Adipocyte (in vitro differentiated cells): Measurements from ENCODE around the gene PLAU.
A peak's percentile ranks its signal among the peaks of the same experiment; 100 is the strongest.
"Not testable (repeated sequence)": the region's sequence is repeated elsewhere in the genome, so short reads cannot be mapped to it uniquely, and the experiment has no call there.

ENCODE experiments used
- DNase-seq: peaks from one replicate; pipeline ENCODE4 v3.0.0-alpha.2; 2015; ENCODE audit warnings: low read depth
- H3K27me3 ChIP-seq: replicated peaks from 2 replicates; pipeline ENCODE4 v1.7.0; 2013; ENCODE audit warnings: mild to moderate bottlenecking, low read length, moderate library complexity; ENCODE audit not compliant: control insufficient read depth, insufficient read depth
- H3K36me3 ChIP-seq: 2 replicates; pipeline ENCODE4 v1.7.0; 2013; ENCODE audit warnings: low read length, mild to moderate bottlenecking, moderate library complexity; ENCODE audit not compliant: control insufficient read depth, insufficient read depth, severe bottlenecking
- H3K4me1 ChIP-seq: 2 replicates; pipeline ENCODE4 v1.7.0; 2013; ENCODE audit warnings: mild to moderate bottlenecking, low read length, moderate library complexity; ENCODE audit not compliant: control insufficient read depth, insufficient read depth
- H3K4me3 ChIP-seq: 2 replicates; pipeline ENCODE4 v1.7.0; 2013; ENCODE audit warnings: mild to moderate bottlenecking, low read length, moderate library complexity
- H3K9ac ChIP-seq: 2 replicates; pipeline ENCODE4 v1.7.0; 2013; ENCODE audit warnings: mild to moderate bottlenecking, low read length, moderate library complexity
- H3K9me3 ChIP-seq: 2 replicates; pipeline ENCODE4 v1.7.0; 2013; ENCODE audit warnings: mild to moderate bottlenecking, low read length, moderate library complexity; ENCODE audit not compliant: control insufficient read depth

Gene PLAU

GRCh38 chr10:73964743-73965142, 53.8 kb downstream of the PLAU start:
- Histone ChIP-seq H3K9me3 (no peaks in the 10 kb centered on the region), H3K4me3 (no peak overlapping the region), H3K4me1 (peaks cover 37% of the 10 kb centered on the region), H3K27me3 (no peaks in the 10 kb centered on the region), H3K36me3 (no peaks in the 10 kb centered on the region), H3K9ac (no peak overlapping the region)
- DNase-seq, result no peak

DNA sequence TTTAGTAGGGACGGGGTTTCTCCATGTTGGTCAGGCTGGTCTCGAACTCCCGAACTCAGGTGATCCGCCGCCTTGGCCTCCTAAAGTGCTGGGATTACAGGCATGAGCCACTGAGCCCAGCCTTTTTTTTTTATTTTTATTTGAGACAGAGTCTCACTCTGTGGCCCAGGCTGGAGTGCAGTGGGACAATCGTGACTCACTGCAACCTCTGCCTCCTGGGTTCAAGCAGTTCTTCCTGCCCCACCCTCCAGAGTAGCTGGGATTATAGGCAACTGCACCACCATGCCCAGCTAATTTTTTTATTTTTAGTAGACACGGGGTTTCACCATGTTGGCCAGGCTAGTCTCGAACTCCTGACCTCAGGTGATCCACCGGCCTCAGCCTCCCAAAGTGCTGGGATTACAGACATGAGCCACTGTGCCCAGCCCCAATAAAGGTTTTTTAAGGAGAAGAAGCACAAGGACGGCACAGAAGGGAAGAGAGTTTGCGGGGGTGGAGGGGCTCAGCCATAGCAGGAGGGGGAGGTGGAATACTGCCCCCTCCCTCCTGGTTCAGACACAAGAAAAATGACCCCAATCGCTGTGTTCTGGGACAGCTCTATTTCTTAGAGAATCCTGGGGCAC, 54.4 kb downstream of the PLAU start:
- DNase-seq, H3K9me3 ChIP-seq, H3K27me3 ChIP-seq, H3K36me3 ChIP-seq: not testable (repeated sequence)
- Histone ChIP-seq H3K4me3 (peak overlapping the region; percentile 55), H3K4me1 (peaks cover 31% of the 10 kb centered on the region), H3K9ac (peak overlapping the region; percentile 86)

DNA sequence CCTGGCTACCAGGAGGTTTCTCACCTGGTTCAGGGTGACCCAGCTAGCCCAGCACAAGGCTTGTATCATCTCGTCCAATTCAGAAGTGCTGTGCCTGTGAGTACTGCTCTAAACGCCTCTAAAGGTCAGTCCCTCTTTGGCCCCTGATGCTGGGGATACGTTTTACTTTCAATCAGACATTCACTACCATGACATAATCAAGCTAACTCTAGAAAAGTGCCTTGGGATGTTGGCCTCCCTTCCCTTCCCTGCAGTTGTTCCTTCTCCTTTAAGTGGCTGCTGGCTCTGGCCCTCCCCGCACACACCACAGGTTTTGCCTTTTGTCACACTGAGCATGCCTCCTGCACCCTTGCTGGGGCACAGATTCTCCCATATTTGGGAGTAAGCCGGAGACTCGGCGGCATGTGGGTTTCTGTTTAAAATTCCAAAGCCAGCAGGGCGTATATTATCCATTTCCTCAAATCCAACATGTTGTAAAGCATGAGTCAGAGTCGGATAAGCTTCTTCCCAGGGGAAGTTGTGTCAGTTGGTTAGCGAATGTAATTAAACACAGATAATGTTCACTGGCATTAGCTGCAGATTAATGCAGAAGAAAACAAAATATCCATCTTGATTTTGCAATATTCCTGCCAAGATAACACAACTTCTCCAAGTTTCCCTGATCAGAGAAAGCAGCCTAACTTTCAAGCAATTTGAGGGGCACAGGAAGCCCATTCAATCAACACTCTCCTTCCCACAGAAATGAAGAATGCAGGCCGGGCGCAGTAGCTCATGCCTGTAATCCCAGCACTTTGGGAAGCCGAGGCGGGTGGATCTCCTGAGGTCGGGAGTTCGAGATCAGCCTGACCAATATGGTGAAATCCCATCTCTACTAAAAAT, 55.2 kb downstream of the PLAU start:
- H3K27me3 ChIP-seq, result no peaks in the 10 kb centered on the region
- peak; percentile 97 for DNase-seq
- H3K4me1 ChIP-seq, result peaks cover 29% of the 10 kb centered on the region
- H3K4me3 ChIP-seq, result peak overlapping the region; percentile 55
- H3K9me3 ChIP-seq, result no peaks in the 10 kb centered on the region
- no peaks in the 10 kb centered on the region for H3K36me3 ChIP-seq
- H3K9ac ChIP-seq, result peak overlapping the region; percentile 86

DNA sequence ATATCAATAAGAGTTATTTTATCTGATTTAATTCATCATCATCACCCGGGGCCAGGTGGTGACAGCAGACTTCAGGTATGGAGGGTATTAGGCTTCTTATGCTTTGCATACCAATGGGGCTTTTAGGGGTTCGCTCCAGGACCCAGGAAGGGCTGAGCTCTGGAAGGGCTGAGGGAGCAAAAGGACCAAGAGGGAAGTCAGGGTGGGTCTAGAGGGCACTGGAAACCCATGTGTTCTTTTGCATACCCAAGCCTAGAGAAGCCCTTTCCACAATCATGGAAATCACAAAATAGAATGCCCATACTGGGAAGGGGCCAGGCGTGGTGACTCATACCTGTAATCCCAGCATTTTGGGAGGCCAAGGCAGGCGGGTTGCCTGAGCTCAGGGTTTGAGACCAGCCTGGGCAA, 56.1 kb downstream of the PLAU start:
- peak overlapping the region; percentile 86 for H3K9ac ChIP-seq
- H3K4me3 ChIP-seq, result peak overlapping the region; percentile 55
- DNase-seq, result no peak
- peaks cover 29% of the 10 kb centered on the region for H3K4me1 ChIP-seq
- no peaks in the 10 kb centered on the region for H3K36me3 ChIP-seq
- H3K9me3 ChIP-seq, result no peaks in the 10 kb centered on the region
- H3K27me3 ChIP-seq, result no peaks in the 10 kb centered on the region
